ENCODE data around the gene JPH2.

- TF ChIP-seq CTCF (IDR thresholded peaks at IDR 0.05; ENCODE audit: insufficient read depth, low read length) (no peak), POLR2AphosphoS5 (IDR thresholded peaks at IDR 0.05; ENCODE audit: low read depth) (no peak)
These were observed 21.0 kb downstream of the JPH2 start for GRCh38 chr20:44166008-44166407.

All from HL-60 (cell line).